T-cell (primary cell): Measurements from ENCODE around the gene UBE2E2. TPM values are rescaled to one million over a fixed set of nuclear protein-coding genes. Genes with fewer than 3 reads are reported as not detected.

Experiments used
- ATAC-seq, 4 experiments: fragments of 200-7000 bp in 3 of 4; fragments of 150-1000 bp in 1 of 4; cut with Tn5 transposase; replicated peaks in 1 of 4; 1 replicate in 3 of 4; 2 replicates in 1 of 4; pipeline ENCODE4 v1.10.0; 2021; ENCODE audit warnings: moderate library complexity in 3 of 4, mild to moderate bottlenecking in 2 of 4, moderate number of reproducible peaks in 1 of 4
- CTCF ChIA-PET, 2 donors: fragments of 300-600 bp; sonication (Branson Sonifier 250); formaldehyde crosslinking; loops; one replicate each; lab custom pipeline; 2022; ENCODE audit warnings: antibody characterized with exemption in 2 of 2; lab: Charles Lee
- POLR2A ChIA-PET, 2 donors: fragments of 300-600 bp; sonication (Branson Sonifier 250); formaldehyde crosslinking; loops; one replicate each; lab custom pipeline; 2022; ENCODE audit warnings: antibody characterized with exemption in 2 of 2; lab: Charles Lee
- DNase-seq, 35 experiments: peaks; one replicate each; pipeline versions ENCODE4 v3.0.0 to v3.0.0-alpha.2; 2013 to 2023
- H3K27ac ChIP-seq: one replicate; pipeline ENCODE4 v1.5.1; 2013; ENCODE audit warnings: low read length
- H3K27me3 ChIP-seq, 2 experiments: replicated peaks in 1 of 2; 1 replicate in 1 of 2; 2 replicates in 1 of 2; pipeline versions ENCODE4 v1.6.1 to v1.7.0; 2013; ENCODE audit warnings: low read length in 1 of 2, mixed read lengths in 1 of 2; ENCODE audit not compliant: control insufficient read depth in 2 of 2, insufficient read depth in 2 of 2; ENCODE audit errors: extremely low read depth in 1 of 2
- H3K36me3 ChIP-seq, 2 donors: 1 replicate in 1 of 2; 2 replicates in 1 of 2; pipeline versions ENCODE4 v1.6.1 to v1.7.0; 2013; ENCODE audit warnings: low read length in 1 of 2; ENCODE audit not compliant: control insufficient read depth in 2 of 2, insufficient read depth in 1 of 2; ENCODE audit errors: extremely low read depth in 1 of 2
- H3K4me1 ChIP-seq, 2 experiments: 1 replicate in 1 of 2; 2 replicates in 1 of 2; pipeline versions ENCODE4 v1.6.1 to v1.7.0; 2013; ENCODE audit warnings: low read length in 2 of 2, mixed read lengths in 1 of 2; ENCODE audit not compliant: insufficient read depth in 2 of 2, control insufficient read depth in 1 of 2; ENCODE audit errors: extremely low read depth in 1 of 2
- H3K4me3 ChIP-seq, 2 donors: 1 replicate in 1 of 2; 2 replicates in 1 of 2; pipeline versions ENCODE4 v1.5.1 to v1.7.0; 2013; ENCODE audit warnings: mild to moderate bottlenecking in 2 of 2, low read length in 1 of 2, moderate library complexity in 1 of 2; ENCODE audit not compliant: control insufficient read depth in 1 of 2; ENCODE audit errors: extremely low read depth in 1 of 2
- H3K9me3 ChIP-seq: 2 replicates; pipeline ENCODE4 v1.7.0; 2013
- H3K27ac Mint-ChIP-seq, 2 donors: one replicate each; pipeline ENCODE4 v1.8.0; 2020 to 2021; ENCODE audit warnings: mild to moderate bottlenecking in 2 of 2, mixed read lengths in 2 of 2
- H3K27me3 Mint-ChIP-seq, 2 donors: one replicate each; pipeline ENCODE4 v1.8.0; 2021 to 2022; ENCODE audit warnings: mixed read lengths in 2 of 2
- H3K36me3 Mint-ChIP-seq: one replicate; pipeline ENCODE4 v1.8.0; 2021; ENCODE audit warnings: mixed read lengths
- H3K4me1 Mint-ChIP-seq, 3 donors: one replicate each; pipeline ENCODE4 v1.8.0; 2020 to 2022; ENCODE audit warnings: mixed read lengths in 3 of 3, mild to moderate bottlenecking in 1 of 3
- H3K4me3 Mint-ChIP-seq, 3 donors: one replicate each; pipeline ENCODE4 v1.8.0; 2020 to 2022; ENCODE audit warnings: mild to moderate bottlenecking in 3 of 3, mixed read lengths in 3 of 3, moderate library complexity in 3 of 3
- H3K9me3 Mint-ChIP-seq, 3 donors: one replicate each; pipeline ENCODE4 v1.8.0; 2020 to 2022; ENCODE audit warnings: mixed read lengths in 3 of 3
- WGBS: methylation state at CpG from one replicate; pipeline ENCODE4 v1.1.5; 2013; ENCODE audit warnings: missing lambda C conversion rate; ENCODE audit not compliant: insufficient coverage; 5-methylcytosine and 5-hydroxymethylcytosine counted together
- total RNA-seq, 35 experiments: library from RNA in 6 of 35; stranded (reverse) in 6 of 35; fragments of 120-200 nt in 1 of 35; gene quantifications; one replicate each; pipeline versions ENCODE4 v1.2.1 to v1.2.4 and lab custom pipeline; 2013 to 2026

UBE2E2 gene
- total RNA-seq, 5 donors from 2014 or later (not counting 1 experiment from before 2014, with no cell fraction given): 7.2 to 17.6 (median 7.5) TPM

DNA sequence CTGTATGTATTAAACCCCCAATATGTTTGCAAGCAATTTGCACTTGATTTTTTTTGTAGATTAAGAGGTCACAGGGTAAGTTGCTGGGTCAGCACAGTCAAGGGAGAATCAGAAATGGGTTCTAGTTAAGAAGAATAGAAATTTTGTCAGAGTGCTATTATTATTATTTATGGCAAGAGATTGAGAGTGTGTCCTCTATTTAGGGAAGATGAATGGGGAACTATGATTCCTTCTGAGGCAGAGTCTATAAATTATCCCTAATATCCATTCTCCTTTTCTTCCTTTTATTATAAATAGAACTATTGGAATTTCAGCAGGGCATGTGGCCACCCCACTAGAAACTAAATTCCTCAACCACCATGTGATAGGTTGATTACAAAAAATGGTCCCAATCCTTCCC lies 392.7 kb downstream of the UBE2E2 start:
- Mint-ChIP-seq H3K36me3 (peaks cover 4% of the 10 kb centered on the region), H3K4me1 (no peaks in the 10 kb centered on the region), H3K9me3 (peaks cover 3 to 8% (median 3%) of the 10 kb centered on the region in 3 donors), H3K4me3 (no peak overlapping the region), H3K27me3 (no peaks in the 10 kb centered on the region), H3K27ac (no peak overlapping the region)
- no peaks in the 10 kb centered on the region for H3K36me3 ChIP-seq
- ATAC-seq (no peak), DNase-seq (no peak)
- H3K9me3 ChIP-seq: no peaks in the 10 kb centered on the region
- no peak overlapping the region for H3K4me3 ChIP-seq
- CTCF ChIA-PET: no interaction called here
- no peaks in the 10 kb centered on the region for H3K27me3 ChIP-seq
- POLR2A ChIA-PET: no interaction called here
- H3K4me1 ChIP-seq: no peaks in the 10 kb centered on the region
- no peak overlapping the region for H3K27ac ChIP-seq

DNA sequence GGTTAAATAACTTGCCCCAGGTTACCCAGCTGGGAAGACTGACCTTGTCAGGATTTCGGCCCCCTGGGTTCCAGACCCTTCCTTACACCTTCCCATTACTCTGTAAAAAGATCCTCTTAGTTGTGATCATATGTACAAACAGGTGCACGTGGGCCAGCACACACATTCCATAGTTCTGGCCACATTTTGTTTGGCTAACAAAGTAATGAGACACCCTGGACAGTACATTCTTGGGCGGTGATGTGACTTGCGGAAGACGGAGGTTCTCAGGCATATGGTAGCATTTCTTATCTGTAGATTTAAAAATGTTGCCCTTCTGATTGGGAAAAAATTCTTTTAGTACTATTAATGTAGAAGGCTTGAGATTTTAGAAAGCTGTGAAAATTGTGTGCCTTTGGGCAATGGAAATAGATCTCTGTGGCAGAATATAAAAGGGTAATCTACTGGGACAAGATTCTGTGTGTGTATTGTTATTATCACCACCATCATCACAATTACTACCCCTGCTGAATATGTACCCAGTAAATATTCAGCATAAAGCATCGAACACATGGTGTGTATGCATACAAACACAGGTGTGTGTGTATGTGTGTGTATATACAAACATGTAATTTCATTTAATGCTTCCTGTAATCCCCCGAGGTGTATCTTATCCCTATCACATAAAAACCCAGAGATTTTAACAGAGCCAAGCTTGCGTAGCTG lies 397.2 kb downstream of the UBE2E2 start:
- no peaks in the 10 kb centered on the region for H3K36me3 ChIP-seq
- 83% methylated on average over 3 of the region's 8 CpGs for WGBS
- Mint-ChIP-seq H3K27ac (no peak overlapping the region), H3K9me3 (peaks cover 3 to 8% (median 3%) of the 10 kb centered on the region in 3 donors), H3K4me1 (no peaks in the 10 kb centered on the region), H3K36me3 (peaks cover 4% of the 10 kb centered on the region), H3K27me3 (no peaks in the 10 kb centered on the region), H3K4me3 (no peak overlapping the region)
- H3K9me3 ChIP-seq: no peaks in the 10 kb centered on the region
- H3K27me3 ChIP-seq: no peaks in the 10 kb centered on the region
- POLR2A ChIA-PET: no interaction called here
- no peak overlapping the region for H3K27ac ChIP-seq
- H3K4me3 ChIP-seq: no peak overlapping the region
- ATAC-seq (no peak), DNase-seq (no peak)
- CTCF ChIA-PET: no interaction called here
- no peaks in the 10 kb centered on the region for H3K4me1 ChIP-seq

DNA sequence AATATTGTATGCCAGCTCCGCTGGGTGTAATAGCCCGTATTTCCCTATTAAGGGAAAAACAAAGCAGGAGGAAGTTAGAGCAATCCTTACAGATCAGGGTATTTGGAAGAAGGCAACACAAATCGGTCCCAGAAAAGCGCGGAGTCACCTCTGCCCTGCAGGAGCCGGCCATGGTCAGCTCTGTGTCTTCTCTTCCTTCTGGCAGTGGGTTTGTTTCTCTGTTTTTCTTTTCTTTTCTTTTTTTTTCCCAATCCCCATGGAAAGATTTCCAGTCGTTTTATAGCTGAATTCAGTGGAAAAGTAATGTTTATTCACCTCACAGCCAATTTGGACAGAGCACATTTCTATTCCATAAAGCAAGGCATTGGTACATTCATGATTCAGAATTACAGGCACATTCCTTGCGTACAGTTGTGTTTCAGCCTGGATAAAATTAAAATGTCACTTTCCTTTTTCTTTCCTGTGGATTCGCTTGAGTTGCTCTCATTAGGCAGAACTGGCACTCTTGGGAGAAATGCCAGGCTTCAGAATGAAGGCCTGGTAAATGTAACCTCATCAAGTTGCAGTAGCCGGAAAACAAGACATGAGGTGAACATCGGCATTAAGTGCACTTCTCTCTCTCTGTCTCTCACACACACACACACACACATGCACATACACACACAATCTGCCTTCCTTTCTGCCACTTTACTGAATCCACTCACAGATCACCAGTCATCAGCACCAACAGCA lies 398.1 kb downstream of the UBE2E2 start:
- Mint-ChIP-seq H3K9me3 (peaks cover 2 to 6% (median 3%) of the 10 kb centered on the region in 3 donors), H3K36me3 (peaks cover 3% of the 10 kb centered on the region), H3K27ac (no peak overlapping the region), H3K4me1 (no peaks in the 10 kb centered on the region), H3K27me3 (peaks cover 0 to 4% of the 10 kb centered on the region in 2 donors), H3K4me3 (no peak overlapping the region)
- Histone ChIP-seq H3K36me3 (no peaks in the 10 kb centered on the region), H3K9me3 (no peaks in the 10 kb centered on the region), H3K4me3 (no peak overlapping the region), H3K27me3 (peaks cover 0 to 3% of the 10 kb centered on the region in 2 experiments), H3K4me1 (no peaks in the 10 kb centered on the region), H3K27ac (no peak overlapping the region)
- ChIA-PET CTCF (no interaction called here), POLR2A (interaction anchor here in 1 of 2 donors (0.6 kb wide), 1 partner anchor 548 kb away, joined by 3 read pairs; no protein-coding TSS in a partner anchor)
- ATAC-seq (no peak), DNase-seq (no peak)
- WGBS: 94% methylated on average over 4 of the region's 11 CpGs

DNA sequence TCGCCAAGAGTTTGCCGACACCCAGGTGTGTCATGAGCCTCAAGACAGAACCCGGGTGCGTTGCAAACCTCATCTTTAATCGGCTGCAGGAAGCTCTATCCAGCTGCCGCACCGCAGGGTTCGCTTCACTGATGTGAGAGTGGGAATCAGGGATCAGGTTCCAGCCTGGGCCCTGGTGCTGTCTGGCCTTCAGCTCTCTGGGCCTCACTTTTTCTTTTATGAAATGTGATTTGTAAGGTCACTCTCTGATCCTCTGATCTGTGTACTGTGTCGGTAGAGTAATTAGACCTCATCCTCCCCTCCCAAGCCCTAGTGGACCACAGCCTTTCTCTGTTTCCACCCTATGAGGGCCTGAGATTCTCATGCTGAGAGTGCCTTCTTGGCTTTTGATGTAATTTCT lies 399.8 kb downstream of the UBE2E2 start:
- no peak overlapping the region for H3K27ac Mint-ChIP-seq
- Histone ChIP-seq H3K4me3 (no peak overlapping the region), H3K4me1 (no peaks in the 10 kb centered on the region), H3K36me3 (no peaks in the 10 kb centered on the region), H3K27ac (no peak overlapping the region), H3K9me3 (no peaks in the 10 kb centered on the region), H3K27me3 (peaks cover 0 to 4% of the 10 kb centered on the region in 2 experiments)
- ChIA-PET CTCF (no interaction called here), POLR2A (no interaction called here)
- H3K4me1 Mint-ChIP-seq: no peaks in the 10 kb centered on the region
- WGBS: 89% methylated on average over 4 of the region's 9 CpGs
- ATAC-seq: no peak
- no peak for DNase-seq
- H3K27me3 Mint-ChIP-seq: peaks cover 0 to 4% of the 10 kb centered on the region in 2 donors
- no peaks in the 10 kb centered on the region for H3K36me3 Mint-ChIP-seq
- no peaks in the 10 kb centered on the region for H3K9me3 Mint-ChIP-seq
- no peak overlapping the region for H3K4me3 Mint-ChIP-seq

DNA sequence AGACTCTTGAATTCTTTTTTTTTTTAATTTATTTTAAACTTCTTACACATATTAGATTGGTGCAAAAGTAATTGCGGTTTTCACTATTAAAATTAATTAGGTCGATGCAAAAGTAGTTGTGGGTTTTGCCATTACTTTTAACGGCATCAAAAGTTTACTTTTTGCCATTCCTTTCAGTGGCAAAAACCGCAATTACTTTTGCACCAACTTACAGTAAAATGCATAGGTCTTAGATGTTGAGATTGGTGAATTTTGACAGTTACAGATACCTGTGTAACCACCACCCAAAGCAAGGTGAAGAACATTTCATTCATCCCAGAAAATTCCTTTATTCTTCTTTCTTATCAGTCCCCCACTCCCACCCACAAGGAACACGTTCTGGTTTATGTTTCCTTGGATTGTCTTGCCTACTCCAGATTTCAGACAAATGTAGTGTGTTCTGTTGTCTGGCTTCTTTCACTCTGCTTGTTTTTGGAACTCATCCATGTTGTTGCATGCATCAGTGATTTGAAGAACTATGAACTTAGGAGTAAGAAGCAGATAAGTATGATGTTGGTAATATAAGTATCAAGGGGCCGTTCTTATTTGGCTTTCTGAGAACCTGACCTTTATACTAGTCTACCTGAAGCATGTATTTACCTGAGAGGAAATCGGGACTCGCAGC lies 404.2 kb downstream of the UBE2E2 start:
- no peaks in the 10 kb centered on the region for H3K9me3 Mint-ChIP-seq
- Histone ChIP-seq H3K4me1 (no peaks in the 10 kb centered on the region), H3K9me3 (no peaks in the 10 kb centered on the region), H3K27ac (no peak overlapping the region), H3K4me3 (no peak overlapping the region), H3K27me3 (peaks cover 0 to 4% of the 10 kb centered on the region in 2 experiments), H3K36me3 (no peaks in the 10 kb centered on the region)
- 58% methylated on average over 2 of the region's 8 CpGs for WGBS
- H3K27ac Mint-ChIP-seq: no peak overlapping the region
- peaks cover 0 to 5% (median 3%) of the 10 kb centered on the region in 3 donors for H3K4me1 Mint-ChIP-seq
- ChIA-PET CTCF (no interaction called here), POLR2A (no interaction called here)
- H3K4me3 Mint-ChIP-seq: no peak overlapping the region
- H3K27me3 Mint-ChIP-seq: peaks cover 0 to 4% of the 10 kb centered on the region in 2 donors
- no peaks in the 10 kb centered on the region for H3K36me3 Mint-ChIP-seq
- ATAC-seq: no peak
- no peak for DNase-seq

DNA sequence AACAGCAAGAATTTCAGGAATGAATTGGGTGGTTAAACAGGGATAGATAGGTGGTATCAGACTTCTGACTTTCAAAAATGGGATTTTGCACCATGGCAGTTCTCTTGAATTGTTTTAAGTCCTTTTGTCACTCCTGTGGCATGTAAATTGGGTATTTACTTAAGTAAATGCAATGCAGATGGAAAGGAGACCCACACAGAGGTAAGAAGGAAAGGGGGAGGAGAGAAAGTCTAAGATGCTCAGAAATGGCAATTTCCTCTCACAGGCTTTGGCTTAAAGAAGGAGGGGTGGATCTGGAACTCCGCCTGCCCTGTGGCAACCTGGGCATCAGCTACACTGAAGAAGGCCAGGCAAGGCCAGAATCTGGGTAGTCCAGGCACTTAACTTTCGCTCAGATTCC lies 405.5 kb downstream of the UBE2E2 start:
- H3K27me3 ChIP-seq: peaks cover 0 to 4% of the 10 kb centered on the region in 2 experiments
- no peaks in the 10 kb centered on the region for H3K4me1 ChIP-seq
- no peak for DNase-seq
- H3K4me3 Mint-ChIP-seq: no peak overlapping the region
- WGBS: 68% methylated on average over 2 of the region's 2 CpGs
- H3K27me3 Mint-ChIP-seq: peaks cover 0 to 4% of the 10 kb centered on the region in 2 donors
- H3K36me3 Mint-ChIP-seq: no peaks in the 10 kb centered on the region
- H3K9me3 Mint-ChIP-seq: no peaks in the 10 kb centered on the region
- H3K4me1 Mint-ChIP-seq: peaks cover 0 to 7% (median 3%) of the 10 kb centered on the region in 3 donors
- no peaks in the 10 kb centered on the region for H3K36me3 ChIP-seq
- H3K9me3 ChIP-seq: no peaks in the 10 kb centered on the region
- no peak overlapping the region for H3K4me3 ChIP-seq
- H3K27ac ChIP-seq: no peak overlapping the region
- no peak overlapping the region for H3K27ac Mint-ChIP-seq
- no peak for ATAC-seq
- ChIA-PET POLR2A (no interaction called here), CTCF (no interaction called here)
